Duodenal mucosa (tissue), 2 donors: ENCODE data around the gene ATRNL1.

Experiments used
- H3K27ac ChIP-seq: one replicate; pipeline ENCODE4 v1.7.0; 2013; ENCODE audit warnings: low read depth, low read length
- H3K27me3 ChIP-seq, 2 donors: one replicate each; pipeline ENCODE4 v1.7.0; 2013; ENCODE audit warnings: low read length in 2 of 2, control low read depth in 1 of 2; ENCODE audit not compliant: insufficient read depth in 2 of 2, control insufficient read depth in 1 of 2
- H3K36me3 ChIP-seq, 2 donors: one replicate each; pipeline ENCODE4 v1.7.0; 2013; ENCODE audit warnings: low read length in 2 of 2, control low read depth in 1 of 2; ENCODE audit not compliant: insufficient read depth in 2 of 2, control insufficient read depth in 1 of 2
- H3K4me1 ChIP-seq, 2 donors: one replicate each; pipeline ENCODE4 v1.7.0; 2013; ENCODE audit warnings: low read length in 2 of 2, control low read depth in 1 of 2; ENCODE audit not compliant: insufficient read depth in 2 of 2, control insufficient read depth in 1 of 2
- H3K4me3 ChIP-seq, 2 donors: one replicate each; pipeline ENCODE4 v1.7.0; 2013; ENCODE audit warnings: low read length in 2 of 2, low read depth in 1 of 2
- H3K9ac ChIP-seq, 2 donors: one replicate each; pipeline ENCODE4 v1.7.0; 2013; ENCODE audit warnings: low read length in 2 of 2, low read depth in 1 of 2
- H3K9me3 ChIP-seq, 2 donors: one replicate each; pipeline ENCODE4 v1.7.0; 2013; ENCODE audit warnings: low read length in 2 of 2, control low read depth in 1 of 2; ENCODE audit not compliant: control insufficient read depth in 1 of 2

Gene ATRNL1

GRCh38 chr10:115972426-115972825 lies 879.3 kb downstream of the ATRNL1 start:
- H3K9me3 ChIP-seq: no peaks in the 10 kb centered on the region
- no peaks in the 10 kb centered on the region for H3K4me1 ChIP-seq
- H3K27ac ChIP-seq: no peak overlapping the region
- no peaks in the 10 kb centered on the region for H3K36me3 ChIP-seq
- no peak overlapping the region for H3K9ac ChIP-seq
- no peak overlapping the region for H3K4me3 ChIP-seq
- H3K27me3 ChIP-seq: no peaks in the 10 kb centered on the region

- no peaks in the 10 kb centered on the region for H3K36me3 ChIP-seq
- no peak overlapping the region for H3K4me3 ChIP-seq
- no peaks in the 10 kb centered on the region for H3K27me3 ChIP-seq
- no peaks in the 10 kb centered on the region for H3K9me3 ChIP-seq
- H3K4me1 ChIP-seq: no peaks in the 10 kb centered on the region
- no peak overlapping the region for H3K9ac ChIP-seq
- no peak overlapping the region for H3K27ac ChIP-seq
Observed at GRCh38 chr10:115974351-115974750, 881.2 kb downstream of the ATRNL1 start.

GRCh38 chr10:115974816-115975430 lies 881.8 kb downstream of the ATRNL1 start:
- Histone ChIP-seq H3K36me3 (no peaks in the 10 kb centered on the region), H3K9ac (no peak overlapping the region), H3K4me1 (no peaks in the 10 kb centered on the region), H3K4me3 (no peak overlapping the region), H3K27ac (no peak overlapping the region), H3K9me3 (no peaks in the 10 kb centered on the region), H3K27me3 (no peaks in the 10 kb centered on the region)

GRCh38 chr10:115975506-115975905 lies 882.3 kb downstream of the ATRNL1 start:
- no peaks in the 10 kb centered on the region for H3K36me3 ChIP-seq
- H3K27ac ChIP-seq: no peak overlapping the region
- H3K4me1 ChIP-seq: no peaks in the 10 kb centered on the region
- H3K9me3 ChIP-seq: no peaks in the 10 kb centered on the region
- no peaks in the 10 kb centered on the region for H3K27me3 ChIP-seq
- H3K4me3 ChIP-seq: no peak overlapping the region
- H3K9ac ChIP-seq: no peak overlapping the region

- H3K9me3 ChIP-seq: no peaks in the 10 kb centered on the region
- no peak overlapping the region for H3K27ac ChIP-seq
- H3K36me3 ChIP-seq: no peaks in the 10 kb centered on the region
- H3K9ac ChIP-seq: no peak overlapping the region
- no peak overlapping the region for H3K4me3 ChIP-seq
- no peaks in the 10 kb centered on the region for H3K4me1 ChIP-seq
- H3K27me3 ChIP-seq: no peaks in the 10 kb centered on the region
Observed at GRCh38 chr10:115976342-115976741, 883.2 kb downstream of the ATRNL1 start.

GRCh38 chr10:115977855-115978254 lies 884.7 kb downstream of the ATRNL1 start:
- no peak overlapping the region for H3K9ac ChIP-seq
- H3K36me3 ChIP-seq: no peaks in the 10 kb centered on the region
- H3K9me3 ChIP-seq: no peaks in the 10 kb centered on the region
- no peaks in the 10 kb centered on the region for H3K4me1 ChIP-seq
- H3K27me3 ChIP-seq: no peaks in the 10 kb centered on the region
- H3K27ac ChIP-seq: no peak overlapping the region
- H3K4me3 ChIP-seq: no peak overlapping the region

GRCh38 chr10:115979576-115979975 lies 886.4 kb downstream of the ATRNL1 start:
- no peaks in the 10 kb centered on the region for H3K4me1 ChIP-seq
- H3K9me3 ChIP-seq: no peaks in the 10 kb centered on the region
- H3K4me3 ChIP-seq: no peak overlapping the region
- no peak overlapping the region for H3K27ac ChIP-seq
- no peak overlapping the region for H3K9ac ChIP-seq
- H3K36me3 ChIP-seq: no peaks in the 10 kb centered on the region
- H3K27me3 ChIP-seq: no peaks in the 10 kb centered on the region

- Histone ChIP-seq H3K27me3 (no peaks in the 10 kb centered on the region), H3K4me1 (no peaks in the 10 kb centered on the region), H3K4me3 (no peak overlapping the region), H3K27ac (no peak overlapping the region), H3K9ac (no peak overlapping the region), H3K36me3 (no peaks in the 10 kb centered on the region), H3K9me3 (no peaks in the 10 kb centered on the region)
Observed at GRCh38 chr10:115980470-115980869, 887.3 kb downstream of the ATRNL1 start.

- Histone ChIP-seq H3K9me3 (no peaks in the 10 kb centered on the region), H3K4me3 (no peak overlapping the region), H3K27ac (no peak overlapping the region)
Observed at GRCh38 chr10:115981081-115981480, 887.9 kb downstream of the ATRNL1 start.

GRCh38 chr10:115982076-115982475 lies 888.9 kb downstream of the ATRNL1 start:
- Histone ChIP-seq H3K4me1 (no peaks in the 10 kb centered on the region), H3K36me3 (no peaks in the 10 kb centered on the region), H3K9ac (no peak overlapping the region), H3K4me3 (no peak overlapping the region), H3K27me3 (no peaks in the 10 kb centered on the region), H3K27ac (no peak overlapping the region), H3K9me3 (no peaks in the 10 kb centered on the region)

More at GRCh38 chr10:115981081-115981480, 887.9 kb downstream of the ATRNL1 start:
- Histone ChIP-seq H3K4me1 (no peaks in the 10 kb centered on the region), H3K36me3 (no peaks in the 10 kb centered on the region), H3K27me3 (no peaks in the 10 kb centered on the region), H3K9ac (no peak overlapping the region)

- Histone ChIP-seq H3K9me3 (no peaks in the 10 kb centered on the region), H3K27ac (no peak overlapping the region), H3K27me3 (no peaks in the 10 kb centered on the region), H3K4me3 (no peak overlapping the region), H3K9ac (no peak overlapping the region), H3K4me1 (no peaks in the 10 kb centered on the region), H3K36me3 (no peaks in the 10 kb centered on the region)
Observed at GRCh38 chr10:115982526-115982925, 889.4 kb downstream of the ATRNL1 start.
